GM12878 (cell line): ENCODE results near the gene E2F1. TPM values are rescaled to one million over a fixed set of nuclear protein-coding genes. Genes with fewer than 3 reads are reported as not detected.
A peak's percentile ranks its signal among the peaks of the same experiment; 100 is the strongest.

Experiments
- ATF3 ChIP-seq: IDR thresholded peaks from 2 replicates; pipeline ENCODE4 v1.6.1; 2011; ENCODE audit warnings: low read depth, mild to moderate bottlenecking, low read length, moderate library complexity, borderline replicate concordance; ENCODE audit errors: extremely low read depth
- BACH1 ChIP-seq: fragments of 450-650 bp; IDR thresholded peaks from 2 replicates; pipeline ENCODE4 v1.6.1; 2017; ENCODE audit warnings: mild to moderate bottlenecking, borderline replicate concordance
- BCL3 ChIP-seq: IDR thresholded peaks from 2 replicates; pipeline ENCODE4 v1.6.1; 2011; ENCODE audit warnings: borderline replicate concordance, low read depth, mild to moderate bottlenecking, moderate library complexity, low read length; ENCODE audit not compliant: insufficient read depth, poor library complexity, severe bottlenecking
- EED ChIP-seq: sonication (generic); IDR thresholded peaks from 2 replicates; pipeline ENCODE4 v1.6.1; 2016; ENCODE audit warnings: antibody characterized with exemption, low read depth
- EP300 ChIP-seq, 2 experiments: fragments of 150-350 bp in 1 of 2; IDR thresholded peaks; 2 replicates each; pipeline ENCODE4 v1.6.1; 2011 to 2012; ENCODE audit warnings: low read depth in 2 of 2, low read length in 2 of 2, borderline replicate concordance in 1 of 2, improper control_type of control experiment in 1 of 2, inconsistent platforms in 1 of 2; ENCODE audit not compliant: control insufficient read depth in 1 of 2
- ESRRA ChIP-seq: IDR thresholded peaks from 2 replicates; pipeline ENCODE4 v1.6.1; 2012; ENCODE audit warnings: mild to moderate bottlenecking, low read length, improper control_type of control experiment
- FOS ChIP-seq: IDR thresholded peaks from 3 replicates; pipeline ENCODE4 v1.6.1; 2011; ENCODE audit warnings: borderline replicate concordance; ENCODE audit not compliant: insufficient read length; ENCODE audit errors: extremely low read depth
- FOXM1 ChIP-seq: IDR thresholded peaks from 2 replicates; pipeline ENCODE4 v1.6.1; 2012; ENCODE audit warnings: low read depth, mild to moderate bottlenecking, inconsistent platforms, low read length, moderate library complexity
- HCFC1 ChIP-seq: fragments of 150-350 bp; IDR thresholded peaks from 2 replicates; pipeline ENCODE4 v1.6.1; 2014; ENCODE audit warnings: low read length
- HDGF ChIP-seq: fragments of 450-650 bp; IDR thresholded peaks from 2 replicates; pipeline ENCODE4 v1.6.1; 2016; ENCODE audit warnings: antibody characterized with exemption
- IKZF2 ChIP-seq, 2 experiments: fragments of 450-650 bp; IDR thresholded peaks; 2 replicates each; pipeline ENCODE4 v1.6.1; 2017; ENCODE audit warnings: mild to moderate bottlenecking in 2 of 2, moderate library complexity in 2 of 2
- MEF2A ChIP-seq: IDR thresholded peaks from 2 replicates; pipeline ENCODE4 v1.6.1; 2011; ENCODE audit warnings: low read depth, mild to moderate bottlenecking, low read length, moderate library complexity; ENCODE audit not compliant: insufficient read depth
- MLLT1 ChIP-seq: fragments of 450-650 bp; IDR thresholded peaks from 2 replicates; pipeline ENCODE4 v1.6.1; 2016; ENCODE audit warnings: mild to moderate bottlenecking
- MYB ChIP-seq: fragments of 150-350 bp; IDR thresholded peaks from 2 replicates; pipeline ENCODE4 v1.6.1; 2014; ENCODE audit warnings: mild to moderate bottlenecking, low read depth, low read length, borderline replicate concordance
- NFYB ChIP-seq: IDR thresholded peaks from 2 replicates; pipeline ENCODE4 v1.6.1; 2011; ENCODE audit warnings: low read depth, mild to moderate bottlenecking, low read length, improper control_type of control experiment, moderate library complexity; ENCODE audit not compliant: insufficient read depth
- PKNOX1 ChIP-seq: fragments of 450-650 bp; IDR thresholded peaks from 2 replicates; pipeline ENCODE4 v1.6.1; 2016; ENCODE audit warnings: mild to moderate bottlenecking
- RAD21 ChIP-seq: IDR thresholded peaks from 2 replicates; pipeline ENCODE4 v1.6.1; 2011; ENCODE audit warnings: mild to moderate bottlenecking, low read depth, low read length, moderate library complexity; ENCODE audit not compliant: insufficient read depth
- RB1 ChIP-seq: fragments of 450-650 bp; formaldehyde crosslinking; IDR thresholded peaks from 2 replicates; pipeline ENCODE4 v1.6.1; 2017; ENCODE audit warnings: mild to moderate bottlenecking, borderline replicate concordance
- RBBP5 ChIP-seq: fragments of 200-600 bp; sonication (generic); conservative IDR thresholded peaks from 2 replicates; pipeline ENCODE4 v1.6.1; 2016
- RUNX3 ChIP-seq: IDR thresholded peaks from 2 replicates; pipeline ENCODE4 v1.6.1; 2012; ENCODE audit warnings: low read length, inconsistent platforms
- SIN3A ChIP-seq: IDR thresholded peaks from 2 replicates; pipeline ENCODE4 v1.6.1; 2012; ENCODE audit warnings: low read depth, low read length, improper control_type of control experiment
- SMARCA5 ChIP-seq: fragments of 450-650 bp; IDR thresholded peaks from 2 replicates; pipeline ENCODE4 v1.6.1; 2017; ENCODE audit warnings: mild to moderate bottlenecking
- STAT3 ChIP-seq: IDR thresholded peaks from 2 replicates; pipeline ENCODE4 v1.6.1; 2011; ENCODE audit warnings: low read depth, low read length, improper control_type of control experiment
- TARDBP ChIP-seq: IDR thresholded peaks from 2 replicates; pipeline ENCODE4 v1.6.1; 2016; ENCODE audit warnings: borderline replicate concordance
- WRNIP1 ChIP-seq: IDR thresholded peaks from 2 replicates; pipeline ENCODE4 v1.6.1; 2011; ENCODE audit warnings: low read depth, low read length, improper control_type of control experiment, borderline replicate concordance
- YY1 ChIP-seq: IDR thresholded peaks from 2 replicates; pipeline ENCODE4 v1.6.1; 2011; ENCODE audit warnings: low read depth, mild to moderate bottlenecking, low read length
- ZNF622 ChIP-seq: fragments of 450-650 bp; IDR thresholded peaks from 2 replicates; pipeline ENCODE4 v1.6.1; 2017; ENCODE audit warnings: mild to moderate bottlenecking, inconsistent platforms
- polyA plus RNA-seq, 11 experiments: library from polyadenylated mRNA; depleted of rRNA in 4 of 11; unstranded in 6 of 11; stranded (reverse) in 5 of 11; fragments of >200 nt; fragmentation: Nextera tagmentation in 4 of 11; fragmentation: Illumina TruSeq in 1 of 11; extraction: Ambion mirVana in 4 of 11; extraction: Trizol in 1 of 11; gene quantifications; 1 replicate in 1 of 11; 2 replicates in 10 of 11; pipeline versions ENCODE4 v1.2.1 to v1.2.3, GENCODE V29; 2011 to 2016; ENCODE audit warnings: inconsistent platforms in 2 of 11, missing spikeins in 2 of 11, low read depth in 1 of 11
- total RNA-seq, 4 experiments: library from RNA; depleted of rRNA in 3 of 4; stranded (reverse); fragments of >200 nt in 3 of 4; fragmentation: Illumina TruSeq in 1 of 4; extraction: Trizol in 1 of 4; gene quantifications; 2 replicates each; pipeline versions ENCODE4 v1.2.1 to v1.2.3, GENCODE V29; 2013 to 2021

E2F1 gene
- total and polyA plus RNA-seq, 10 of the 15 experiments (the other 5 are each of a cell fraction or from before 2014, with no cell fraction given): 0.29 to 50.2 (median 19.7) TPM

GRCh38 chr20:33731693-33732165, 45.5 kb upstream of the E2F1 start, which contains the start of gene ZNF341 (continued):
- TF ChIP-seq MLLT1 (peak; percentile 85), TARDBP (no peak), HDGF (0 out of 2 replicates have a peak, but pooled peaks have one; percentile 78), PKNOX1 (0 out of 2 replicates have a peak, but pooled peaks have one; percentile 9), FOXM1 (0 out of 2 replicates have a peak, but pooled peaks have one; percentile 25), YY1 (peak; percentile 96), ATF3 (no peak), WRNIP1 (no peak), BACH1 (peak; percentile 38; the same call in 1 of the 2 replicates), HCFC1 (peak; percentile 44; the same call in 1 of the 2 replicates), RAD21 (peak; percentile 56), SIN3A (peak; percentile 24; the same call in 1 of the 2 replicates), EED (peak; percentile 43; the same call in 1 of the 2 replicates), MEF2A (no peak), NFYB (no peak), FOS (no peak), RUNX3 (peak; percentile 61), RB1 (peak; percentile 88; the same call in 1 of the 2 replicates), SMARCA5 (peak; percentile 52; the same call in 1 of the 2 replicates), BCL3 (no peak), EP300 (IDR thresholded peaks at IDR 0.05; ENCODE audit: borderline replicate concordance in 1 of 2, control insufficient read depth in 1 of 2, low read depth in 2 of 2, low read length in 2 of 2) (no peak), ESRRA (0 out of 2 replicates have a peak, but pooled peaks have one; percentile 25), MYB (0 out of 2 replicates have a peak, but pooled peaks have one; percentile 10), RBBP5 (no peak), ZNF622 (no peak), STAT3 (no peak), IKZF2 (IDR thresholded peaks at IDR 0.05) (peak in 1 of 2 experiments; percentile 41; a peak in 2 of 4 replicates)
